Right cardiac atrium (tissue), 5 donors: ENCODE results near the gene RUFY1. TPM values are rescaled to one million over a fixed set of nuclear protein-coding genes. Genes with fewer than 3 reads are reported as not detected.
"Not testable (repeated sequence)": the region's sequence is repeated elsewhere in the genome, so short reads cannot be mapped to it uniquely, and the experiment has no call there.

Source experiments
- ATAC-seq, 2 donors: fragments of 200-7000 bp; cut with Tn5 transposase; one replicate each; pipeline versions ENCODE4 v1.8.0 to v1.9.1; 2020; ENCODE audit warnings: moderate library complexity in 2 of 2, mild to moderate bottlenecking in 1 of 2
- DNase-seq, 3 donors: peaks; one replicate each; pipeline ENCODE4 v3.0.0-alpha.2; 2020
- H3K27ac ChIP-seq: one replicate; pipeline ENCODE4 v1.5.1; 2013; ENCODE audit warnings: mild to moderate bottlenecking, low read length, control low read depth, moderate library complexity
- H3K27me3 ChIP-seq: one replicate; pipeline ENCODE4 v1.6.1; 2013; ENCODE audit not compliant: control insufficient read depth, insufficient read depth
- H3K4me1 ChIP-seq: one replicate; pipeline ENCODE4 v1.6.1; 2013; ENCODE audit warnings: low read length; ENCODE audit not compliant: control insufficient read depth, insufficient read depth
- H3K4me3 ChIP-seq: one replicate; pipeline ENCODE4 v1.5.1; 2013; ENCODE audit warnings: low read length, control low read depth
- H3K9me3 ChIP-seq: one replicate; pipeline ENCODE4 v1.6.1; 2013; ENCODE audit warnings: low read length; ENCODE audit not compliant: control insufficient read depth
- WGBS: extraction: QIAGEN DNeasy Blood & Tissue Kit; methylation state at CpG from one replicate; pipeline ENCODE4 v1.1.7; 2013; 5-methylcytosine and 5-hydroxymethylcytosine counted together
- intact Hi-C, 4 donors: fragments of 100-400 bp; cut with DNase I; formaldehyde crosslinking; loops; one replicate each; pipeline versions ENCODE4 v1.11.0 to v1.14.0; 2022 to 2023
- polyA plus RNA-seq: library from polyadenylated mRNA; stranded (reverse); fragments of 200-250 nt; gene quantifications from one replicate; pipeline ENCODE4 v1.2.3, GENCODE V29; 2013
- total RNA-seq, 4 donors: library from RNA; stranded (reverse); fragmentation: NEBNext Ultra II Directional; extraction: Animal tissue kit (Norgen Biotek cat#: 25700); gene quantifications; one replicate each; pipeline ENCODE4 v1.2.1, GENCODE V29; 2021
- donor health status: healthy with polysubstance abuse.
- donor health status: DM: no; HTN: yes; CAD: no.
- donor health status: DM: no; HTN: no; CAD: no.
- donor health status: DM: no; HTN: yes; CAD: no; lungs with severe emphysema.
- donor health status: DM: yes; HTN: yes; CAD: no.

The RUFY1 gene
- total and polyA plus RNA-seq, 5 donors: 18.9 to 25.6 (median 23.1) TPM

DNA sequence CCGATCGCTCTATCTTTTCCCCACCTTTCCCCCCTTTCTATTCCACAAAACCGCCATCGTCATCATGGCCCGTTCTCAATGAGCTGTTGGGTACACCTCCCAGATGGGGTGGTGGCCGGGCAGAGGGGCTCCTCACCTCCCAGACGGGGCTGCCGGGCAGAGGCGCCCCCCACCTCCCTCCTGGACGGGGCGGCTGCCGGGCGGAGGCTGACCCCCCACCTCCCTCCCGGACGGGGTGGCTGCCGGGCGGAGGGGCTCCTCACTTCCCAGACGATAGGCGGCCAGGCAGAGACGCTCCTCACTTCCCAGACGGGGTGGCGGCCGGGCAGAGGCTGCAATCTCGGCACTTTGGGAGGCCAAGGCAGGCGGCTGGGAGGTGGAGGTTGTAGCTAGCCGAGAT, 99.9 kb downstream of the RUFY1 start:
- H3K9me3 ChIP-seq, H3K4me1 ChIP-seq, H3K27me3 ChIP-seq, H3K27ac ChIP-seq, intact Hi-C loops, DNase-seq, ATAC-seq, H3K4me3 ChIP-seq: not testable (repeated sequence)
- 94% methylated on average over 24 of the region's 26 CpGs for WGBS

DNA sequence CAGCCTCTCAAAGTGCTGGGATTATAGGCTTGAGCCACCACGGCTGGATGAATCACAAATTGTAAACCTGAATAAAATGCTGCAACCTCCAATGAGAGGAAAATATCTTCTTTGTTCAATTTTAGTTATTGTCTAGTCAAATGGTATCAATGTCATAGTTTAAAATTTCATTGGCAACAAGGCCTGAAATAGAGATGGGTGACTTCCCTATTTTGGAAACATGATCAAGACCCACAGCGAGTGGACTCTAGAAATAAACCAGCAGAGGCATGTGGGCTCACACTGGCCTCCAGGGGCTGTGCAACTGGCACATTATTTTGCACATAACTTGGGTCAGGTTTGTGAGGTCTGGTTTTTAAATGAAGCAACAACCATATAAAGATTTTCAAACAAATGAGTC, 102.8 kb downstream of the RUFY1 start:
- H3K4me3 ChIP-seq, intact Hi-C loops, ATAC-seq, H3K27me3 ChIP-seq, H3K9me3 ChIP-seq, DNase-seq, H3K27ac ChIP-seq, H3K4me1 ChIP-seq: not testable (repeated sequence)
- 69% methylated on average over 2 of the region's 2 CpGs for WGBS

DNA sequence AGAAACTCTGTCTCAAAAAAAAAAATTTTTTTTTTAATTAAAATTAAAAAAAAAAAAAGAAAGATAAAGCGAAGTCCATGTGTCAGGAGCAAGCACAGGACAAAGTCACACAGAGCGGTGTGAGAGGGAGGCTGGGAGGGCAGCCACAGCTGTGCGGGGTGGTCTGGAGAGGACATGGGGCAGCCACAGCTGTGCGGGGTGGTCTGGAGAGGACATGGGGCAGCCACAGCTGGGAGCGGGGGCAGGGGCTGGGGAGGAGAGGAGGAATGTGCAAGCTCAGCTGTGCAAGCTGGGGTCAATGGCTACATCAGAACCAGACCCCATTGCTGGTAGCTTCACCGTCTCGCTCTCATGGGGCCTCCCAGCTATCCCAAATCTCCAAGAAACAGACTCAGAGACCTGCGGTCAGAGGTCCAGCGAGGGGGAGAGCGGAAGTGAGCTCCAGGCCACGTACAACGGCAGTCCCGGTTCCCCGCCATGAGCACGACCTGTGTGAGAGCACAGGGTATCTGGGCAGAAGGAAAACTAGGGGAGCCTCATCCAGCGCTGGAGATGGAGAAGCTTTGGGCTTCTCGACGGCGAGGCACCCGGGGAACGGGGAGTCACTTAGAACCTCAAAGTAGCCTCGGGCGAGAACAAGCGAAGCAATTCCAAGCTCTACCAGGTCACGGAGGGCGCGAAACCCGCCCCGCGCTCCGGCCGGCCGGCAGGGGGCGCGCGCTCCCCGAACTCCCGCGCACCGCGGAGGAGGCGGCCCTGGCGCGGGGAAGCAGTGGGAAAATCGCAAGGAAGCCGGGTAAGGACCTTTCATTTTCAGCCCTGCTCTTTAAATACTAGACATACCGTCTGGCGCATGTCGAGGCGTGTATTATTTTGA, 107.2 kb downstream of the RUFY1 start:
- DNase-seq: peak in 2 of 3 donors; percentile 47 to 64
- peak; percentile 95 to 97 for ATAC-seq
- H3K27ac ChIP-seq, H3K4me1 ChIP-seq, H3K9me3 ChIP-seq, intact Hi-C loops, H3K27me3 ChIP-seq: not testable (repeated sequence)
- 21% methylated on average over 12 of the region's 50 CpGs for WGBS
- peak overlapping the region; percentile 13 for H3K4me3 ChIP-seq

DNA sequence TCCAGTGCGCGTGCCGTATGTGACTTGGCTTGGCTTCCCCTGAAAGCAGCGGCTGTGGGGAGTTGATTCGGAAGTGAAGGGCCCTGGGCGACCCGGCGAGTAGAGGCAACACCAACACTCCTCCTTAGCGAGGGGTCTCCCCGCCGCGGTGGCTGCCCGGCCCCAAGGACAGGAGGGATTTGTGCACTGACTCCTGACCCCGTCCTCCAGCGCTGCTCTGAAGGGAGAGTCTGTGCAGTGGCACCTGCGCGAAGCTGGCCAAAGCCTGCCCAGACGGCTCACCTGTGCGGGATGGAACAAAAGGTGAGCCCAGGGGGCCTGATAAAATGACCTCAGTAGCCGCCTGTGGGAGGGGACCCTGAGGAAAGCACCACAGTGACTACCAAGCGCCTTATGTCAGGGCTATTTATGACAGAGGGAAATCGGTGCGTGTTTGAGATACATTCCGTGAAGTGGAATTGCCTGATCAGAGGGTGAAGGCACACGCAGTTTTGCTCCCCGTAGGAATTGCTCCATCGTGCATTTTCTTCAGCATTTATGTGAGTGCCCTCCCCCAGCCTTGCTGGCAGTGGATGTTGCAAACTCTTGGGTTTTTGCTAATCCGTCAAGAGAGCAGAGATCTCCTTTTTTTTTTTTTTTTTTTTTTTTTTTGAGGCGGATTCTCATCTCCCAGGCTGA, 108.0 kb downstream of the RUFY1 start:
- intact Hi-C loops, H3K9me3 ChIP-seq, H3K27ac ChIP-seq, H3K4me1 ChIP-seq, H3K27me3 ChIP-seq: not testable (repeated sequence)
- peak in 1 of 3 donors; percentile 22 for DNase-seq
- peak overlapping the region; percentile 38 for H3K4me3 ChIP-seq
- WGBS: 4% methylated on average over 10 of the region's 29 CpGs
- ATAC-seq: peak; percentile 20 to 42

Other genes starting within 250 kb of the RUFY1 start
- 10 to 100 TPM; 11.9 to 23.2 (median 18.0) TPM for gene ADAMTS2, start 205.1 kb upstream of the RUFY1 start, total RNA-seq
- gene ADAMTS2, start 205.1 kb upstream of the RUFY1 start, polyA plus RNA-seq: 7.0 TPM
- 100 to 1,000 TPM; 210 to 253 (median 233) TPM for gene HNRNPH1, start 73.1 kb downstream of the RUFY1 start, total RNA-seq
- 121 TPM for gene HNRNPH1, start 73.1 kb downstream of the RUFY1 start, polyA plus RNA-seq
- not detected for gene CBY3, start 130.5 kb downstream of the RUFY1 start, total RNA-seq
- gene CBY3, start 130.5 kb downstream of the RUFY1 start, polyA plus RNA-seq: not detected
- 100 to 1,000 TPM; 413 to 694 (median 527) TPM for gene CANX, start 148.4 kb downstream of the RUFY1 start, total RNA-seq
- gene CANX, start 148.4 kb downstream of the RUFY1 start, polyA plus RNA-seq: 119 TPM
- 10 to 100 TPM; 13.4 to 15.6 (median 14.6) TPM for gene MAML1, start 182.3 kb downstream of the RUFY1 start, total RNA-seq
- gene MAML1, start 182.3 kb downstream of the RUFY1 start, polyA plus RNA-seq: 9.1 TPM
- gene LTC4S, start 243.4 kb downstream of the RUFY1 start, total RNA-seq: 10 to 100 TPM; 17.3 to 24.3 (median 22.6) TPM
- 18.6 TPM for gene LTC4S, start 243.4 kb downstream of the RUFY1 start, polyA plus RNA-seq